ENCODE results near the gene WASF2.
"Not testable (repeated sequence)": the region's sequence is repeated elsewhere in the genome, so short reads cannot be mapped to it uniquely, and the experiment has no call there.

Gene WASF2

GRCh38 chr1:27393641-27394281 is 96.2 kb downstream of the WASF2 start:
- no peak for DNase-seq

- no peak for DNase-seq
Observed at GRCh38 chr1:27392778-27393635, 97.0 kb downstream of the WASF2 start.

- peak; percentile 90 for DNase-seq
Observed at GRCh38 chr1:27392096-27392777, 97.7 kb downstream of the WASF2 start, which contains the start of gene GPR3. Gene GPR3, plus strand, starts transcription at chr1:27392622. Its CDS starts 1,177 bp downstream, at chr1:27393799.

GRCh38 chr1:27391511-27392095 is 98.4 kb downstream of the WASF2 start:
- no peak for DNase-seq

- DNase-seq: peak; percentile 64
Observed at GRCh38 chr1:27388337-27389005, 101.5 kb downstream of the WASF2 start.

- not testable (repeated sequence) for DNase-seq
Observed at GRCh38 chr1:27384797-27385196, 105.2 kb downstream of the WASF2 start.

GRCh38 chr1:27383661-27384060 is 106.3 kb downstream of the WASF2 start:
- DNase-seq: no peak

GRCh38 chr1:27383039-27383605 is 106.8 kb downstream of the WASF2 start, which contains the start of gene CD164L2:
Gene CD164L2, minus strand, starts transcription at chr1:27383333. Its CDS starts 94 bp downstream, at chr1:27383239.
- no peak for DNase-seq

GRCh38 chr1:27381969-27382762 is 107.8 kb downstream of the WASF2 start:
- no peak for DNase-seq

- no peak for DNase-seq
Observed at GRCh38 chr1:27380766-27381733, 108.9 kb downstream of the WASF2 start.

- DNase-seq: no peak
Observed at GRCh38 chr1:27380224-27380623, 109.7 kb downstream of the WASF2 start.

- DNase-seq: no peak
Observed at GRCh38 chr1:27379564-27380122, 110.3 kb downstream of the WASF2 start.

- DNase-seq: no peak
Observed at GRCh38 chr1:27377760-27378495, 112.0 kb downstream of the WASF2 start.

GRCh38 chr1:27374362-27375086 is 115.4 kb downstream of the WASF2 start, which contains the start of gene FCN3:
Gene FCN3, minus strand, starts transcription at chr1:27374824. Its CDS starts 6 bp downstream, at chr1:27374818.
- DNase-seq: no peak

GRCh38 chr1:27372808-27373690 is 116.9 kb downstream of the WASF2 start:
- DNase-seq: no peak

- no peak for DNase-seq
Observed at GRCh38 chr1:27372022-27372807, 117.8 kb downstream of the WASF2 start.
